Endothelial cell of umbilical vein (primary cell): ENCODE results near the gene LINC01488.

Source experiments
- CTCF ChIP-seq, 2 donors: IDR thresholded peaks; 1 replicate in 1 of 2; 2 replicates in 1 of 2; pipeline ENCODE4 v1.5.1; 2011; ENCODE audit warnings: low read length in 2 of 2, mild to moderate bottlenecking in 2 of 2, moderate library complexity in 2 of 2, control low read depth in 1 of 2, inconsistent platforms in 1 of 2, low read depth in 1 of 2; ENCODE audit not compliant: insufficient read depth in 1 of 2; ENCODE audit errors: extremely low read depth in 1 of 2
- EZH2 ChIP-seq: IDR thresholded peaks from 2 replicates; pipeline ENCODE4 v1.6.1; 2012; ENCODE audit warnings: borderline replicate concordance, low read depth, mild to moderate bottlenecking, moderate library complexity, low read length, inconsistent platforms; ENCODE audit not compliant: severe bottlenecking
- FOS ChIP-seq: IDR thresholded peaks from 2 replicates; pipeline ENCODE4 v1.6.1; 2011; ENCODE audit warnings: mild to moderate bottlenecking, low read length, moderate library complexity, borderline replicate concordance; ENCODE audit not compliant: insufficient read depth
- GATA2 ChIP-seq: IDR thresholded peaks from 2 replicates; pipeline ENCODE4 v1.7.0; 2011; ENCODE audit warnings: low read depth, mild to moderate bottlenecking, moderate library complexity, mixed read lengths, low read length; ENCODE audit not compliant: insufficient read length, insufficient read depth
- MYC ChIP-seq: IDR thresholded peaks from one replicate; pipeline ENCODE4 v1.6.1; 2011; ENCODE audit warnings: mild to moderate bottlenecking, low read depth, low read length
- POLR2A ChIP-seq: IDR thresholded peaks from 2 replicates; pipeline ENCODE4 v1.6.1; 2012; ENCODE audit warnings: low read depth, mild to moderate bottlenecking, control low read depth, low read length
- POLR2AphosphoS5 ChIP-seq: IDR thresholded peaks from 2 replicates; pipeline ENCODE4 v1.6.1; 2012; ENCODE audit warnings: low read depth, mild to moderate bottlenecking, control low read depth, low read length, moderate library complexity; ENCODE audit not compliant: insufficient read depth
- TF ChIP-seq, protein P1 (sequence below): IDR thresholded peaks from 2 replicates; pipeline ENCODE4 v1.6.1; 2011; ENCODE audit not compliant: insufficient read depth, insufficient read length

GRCh38 chr11:69438286-69438920 is 43.1 kb upstream of the LINC01488 start:
- TF ChIP-seq POLR2AphosphoS5 (no peak), CTCF (IDR thresholded peaks at IDR 0.05; ENCODE audit: extremely low read depth in 1 of 2, insufficient read depth in 1 of 2, low read depth in 1 of 2, low read length in 2 of 2) (no peak), EZH2 (no peak), POLR2A (no peak), FOS (no peak), MYC (no peak), GATA2 (no peak)
- TF ChIP-seq, protein P1, sequence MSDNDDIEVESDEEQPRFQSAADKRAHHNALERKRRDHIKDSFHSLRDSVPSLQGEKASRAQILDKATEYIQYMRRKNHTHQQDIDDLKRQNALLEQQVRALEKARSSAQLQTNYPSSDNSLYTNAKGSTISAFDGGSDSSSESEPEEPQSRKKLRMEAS: no peak
